K562 (cell line): Measurements from ENCODE around the gene PRDM16. TPM values are rescaled to one million over a fixed set of nuclear protein-coding genes. Genes with fewer than 3 reads are reported as not detected.

ENCODE experiments used
- ATAC-seq: fragments of 200-7000 bp; cut with Tn5 transposase; 3 replicates; pipeline ENCODE4 v1.9.1; 2020; ENCODE audit warnings: moderate library complexity
- BruUV-seq: library from RNA; stranded (reverse); fragments of 400-500 nt; replicated peaks from 2 replicates; lab custom pipeline; 2021; lab: Mats Ljungman, UMichigan
- CTCF ChIA-PET: fragments of 300-600 bp; formaldehyde crosslinking; extraction: SDS; loops from one replicate; lab custom pipeline; 2021; ENCODE audit warnings: low intra/inter-chr PET ratio; lab: Yijun Ruan, JAX
- POLR2A ChIA-PET: fragments of 300-600, 350-650 bp; sonication (Branson Sonifier 250); formaldehyde crosslinking; extraction: SDS; loops from one replicate; lab custom pipeline; 2021; ENCODE audit warnings: antibody characterized with exemption, inconsistent platforms; lab: Yijun Ruan, JAX
- DNase-seq, 4 experiments: peaks; one replicate each; pipeline versions ENCODE4 v3.0.0 to v3.0.0-alpha.2; 2011 to 2018; ENCODE audit warnings: low spot score in 3 of 4, mixed read lengths in 3 of 4; ENCODE audit errors: extremely low read depth in 1 of 4
- FAIRE-seq: peaks from 2 replicates; lab custom pipeline; 2011; peaks lifted over from hg19 to GRCh38; lab: Jason Lieb, UNC
- H2AFZ ChIP-seq: 2 replicates; pipeline ENCODE4 v1.6.0; 2011; ENCODE audit warnings: low read depth, low read length, control low read depth, inconsistent platforms
- H3K27ac ChIP-seq: fragments of 200-600 bp; 3 replicates; pipeline ENCODE4 v1.8.0; 2011; ENCODE audit warnings: low read depth, mild to moderate bottlenecking, control low read depth, inconsistent platforms, low read length, moderate library complexity, mixed read lengths; ENCODE audit errors: extremely low read depth
- H3K27me3 ChIP-seq, 2 experiments: fragments of 300-600 bp in 1 of 2; 2 replicates in 1 of 2; 3 replicates in 1 of 2; pipeline versions ENCODE4 v1.6.0 to v1.8.0; 2011; ENCODE audit warnings: inconsistent platforms in 2 of 2, low read length in 2 of 2, mild to moderate bottlenecking in 1 of 2, mixed read lengths in 1 of 2, moderate library complexity in 1 of 2; ENCODE audit not compliant: control insufficient read depth in 2 of 2, insufficient read depth in 2 of 2
- H3K36me3 ChIP-seq: fragments of 300-600 bp; 3 replicates; pipeline ENCODE4 v1.8.0; 2011; ENCODE audit warnings: mild to moderate bottlenecking, low read length, inconsistent platforms; ENCODE audit not compliant: control insufficient read depth, insufficient read depth
- H3K4me1 ChIP-seq, 2 experiments: fragments of 200-600 bp in 1 of 2; replicated peaks in 1 of 2; 2 replicates in 1 of 2; 3 replicates in 1 of 2; pipeline versions ENCODE4 v1.5.1 to v1.8.0; 2011; ENCODE audit warnings: inconsistent platforms in 2 of 2, low read length in 2 of 2, mild to moderate bottlenecking in 1 of 2, mixed read lengths in 1 of 2, moderate library complexity in 1 of 2; ENCODE audit not compliant: control insufficient read depth in 2 of 2, insufficient read depth in 2 of 2
- H3K4me2 ChIP-seq: 2 replicates; pipeline ENCODE4 v1.6.1; 2011; ENCODE audit warnings: low read length, control low read depth, inconsistent platforms, mixed read lengths; ENCODE audit not compliant: insufficient read depth
- H3K4me3 ChIP-seq: fragments of 200-600 bp; sonication (generic), shearing (Covaris generic); 2 replicates; pipeline ENCODE4 v1.5.1; 2016; ENCODE audit warnings: control low read depth, inconsistent platforms
- H3K79me2 ChIP-seq: fragments of 200-600 bp; 3 replicates; pipeline ENCODE4 v1.8.0; 2011; ENCODE audit warnings: low read length, inconsistent platforms; ENCODE audit not compliant: control insufficient read depth, insufficient read depth
- H3K9ac ChIP-seq, 2 experiments: 2 replicates each; pipeline versions ENCODE4 v1.6.0 to v1.6.1; 2011; ENCODE audit warnings: low read depth in 2 of 2, low read length in 2 of 2, control low read depth in 1 of 2, inconsistent platforms in 1 of 2, mild to moderate bottlenecking in 1 of 2, mixed read lengths in 1 of 2; ENCODE audit not compliant: insufficient read depth in 1 of 2
- H3K9me1 ChIP-seq: one replicate; pipeline ENCODE4 v1.6.0; 2011; ENCODE audit warnings: inconsistent platforms, mild to moderate bottlenecking, low read length, moderate library complexity; ENCODE audit not compliant: control insufficient read depth, insufficient read depth
- H3K9me3 ChIP-seq: replicated peaks from 2 replicates; pipeline ENCODE4 v1.5.1; 2011; ENCODE audit warnings: low read depth, low read length, inconsistent platforms; ENCODE audit not compliant: control insufficient read depth, insufficient read depth
- H4K20me1 ChIP-seq: replicated peaks from 2 replicates; pipeline ENCODE4 v1.6.1; 2011; ENCODE audit warnings: low read length, inconsistent platforms, mixed read lengths; ENCODE audit not compliant: control insufficient read depth, insufficient read depth
- ARID1B ChIP-seq: fragments of 450-650 bp; IDR thresholded peaks from 2 replicates; pipeline ENCODE4 v1.6.1; 2016; ENCODE audit warnings: antibody characterized with exemption, mild to moderate bottlenecking, inconsistent platforms
- KAT7 ChIP-seq: sonication (generic); formaldehyde crosslinking; IDR thresholded peaks from 2 replicates; pipeline ENCODE4 v1.8.0; 2022; ENCODE audit warnings: missing genetic modification reagents, mild to moderate bottlenecking, borderline replicate concordance
- SAFB ChIP-seq: fragments of 200-400 bp; formaldehyde crosslinking; IDR thresholded peaks from 2 replicates; pipeline ENCODE4 v1.6.1; 2017; ENCODE audit warnings: low read depth, low read length, borderline replicate concordance
- SRF ChIP-seq, 2 experiments: fragments of 250-450, 450-650 bp in 1 of 2; sonication (Bioruptor Pico) in 1 of 2; sonication (generic) in 1 of 2; formaldehyde crosslinking; IDR thresholded peaks; 2 replicates each; pipeline versions ENCODE4 v1.5.0 to v1.5.1; 2020 to 2022; ENCODE audit warnings: mild to moderate bottlenecking in 1 of 2, missing genetic modification reagents in 1 of 2
- WGBS: fragments of 100-300 bp; shearing (Covaris generic); methylation state at CpG from one replicate; pipeline ENCODE4 v1.1.6; 2016; ENCODE audit warnings: low coverage, mixed read lengths; ENCODE audit not compliant: insufficient coverage; ENCODE audit errors: missing lambda C conversion rate; 5-methylcytosine and 5-hydroxymethylcytosine counted together
- in situ Hi-C: fragments of 300-500 bp; cut with MboI; formaldehyde crosslinking; loops from 4 replicates; pipeline ENCODE4 v1.15.0; 2018; ENCODE audit warnings: inconsistent platforms, mixed read lengths
- intact Hi-C: fragments of 100-400 bp; cut with micrococcal nuclease; formaldehyde crosslinking; loops from 2 replicates; pipeline ENCODE4 v1.14.2; 2022
- polyA plus RNA-seq, 8 experiments: library from polyadenylated mRNA; depleted of rRNA in 4 of 8; stranded (reverse) in 5 of 8; unstranded in 3 of 8; fragments of >200 nt; fragmentation: Nextera tagmentation in 2 of 8; fragmentation: Illumina TruSeq in 1 of 8; extraction: Ambion mirVana in 2 of 8; extraction: Trizol in 1 of 8; gene quantifications; 2 replicates each; pipeline versions ENCODE4 v1.2.1 to v1.2.3, GENCODE V29; 2011 to 2014; ENCODE audit warnings: inconsistent platforms in 1 of 8, missing spikeins in 1 of 8
- total RNA-seq, 7 experiments: library from RNA; depleted of rRNA in 6 of 7; stranded (reverse); fragments of >200 nt in 6 of 7; fragmentation: Illumina TruSeq in 2 of 7; extraction: Trizol in 2 of 7; gene quantifications; 2 replicates each; pipeline versions ENCODE4 v1.2.1 to v1.2.3, GENCODE V29; 2011 to 2021; ENCODE audit warnings: low replicate concordance in 1 of 7
- TF ChIP-seq, protein P1 (sequence below): IDR thresholded peaks from 3 replicates; pipeline ENCODE4 v1.6.1; 2011; ENCODE audit warnings: borderline replicate concordance, mild to moderate bottlenecking, moderate library complexity; ENCODE audit not compliant: insufficient read length; ENCODE audit errors: extremely low read depth

Gene PRDM16
- total and polyA plus RNA-seq, 9 of the 15 experiments (the other 6 are each of a cell fraction or from before 2014, with no cell fraction given): 0.10 to 0.27 TPM; not detected in 7

DNA sequence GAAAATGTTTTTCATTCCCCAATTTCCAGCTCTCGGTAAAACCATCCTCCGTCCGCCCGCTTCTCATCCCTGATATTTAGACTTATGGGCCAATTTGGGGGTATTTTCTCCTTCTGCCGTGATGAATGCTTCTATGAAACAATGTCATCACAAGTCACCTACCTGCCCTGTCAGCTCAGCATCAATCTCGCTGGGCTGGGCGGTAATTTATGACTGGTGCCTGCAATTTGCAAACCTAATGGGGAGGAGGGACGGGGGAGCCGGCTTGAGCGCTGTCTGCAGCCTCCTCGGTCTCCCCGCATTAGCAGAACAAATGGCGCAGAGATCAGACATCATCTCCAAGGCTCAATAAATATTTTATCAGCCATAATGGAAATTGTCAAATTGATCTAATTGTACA is 72.1 kb downstream of the PRDM16 start (continued):
- TF ChIP-seq SRF (CRISPR knock-in tag; IDR thresholded peaks at IDR 0.05) (no peak), KAT7 (CRISPR knock-in tag) (no peak)

DNA sequence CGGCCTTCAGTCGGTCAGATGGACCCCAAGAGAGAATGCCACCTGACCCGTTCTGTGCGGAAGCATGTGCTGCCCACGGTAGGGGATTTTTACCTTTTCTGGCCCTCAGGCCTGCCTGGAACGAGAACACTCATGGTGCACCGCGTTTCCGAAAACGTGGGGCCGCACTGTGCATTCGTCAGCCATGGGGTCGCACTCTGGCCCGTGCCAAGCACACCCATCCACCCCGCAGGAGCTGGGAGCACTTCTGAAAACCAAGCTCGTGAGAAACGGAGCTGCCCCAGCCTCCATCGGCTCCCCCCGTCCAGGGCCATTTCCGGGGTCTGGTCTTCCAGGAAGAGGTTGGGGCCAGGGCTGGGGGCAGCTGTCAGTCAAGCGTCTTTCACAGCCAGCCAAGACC is 72.8 kb downstream of the PRDM16 start:
- no TSS peak for BruUV-seq
- H3K4me2 ChIP-seq: no peak overlapping the region
- TF ChIP-seq SAFB: no peak
- TF ChIP-seq, protein P1, sequence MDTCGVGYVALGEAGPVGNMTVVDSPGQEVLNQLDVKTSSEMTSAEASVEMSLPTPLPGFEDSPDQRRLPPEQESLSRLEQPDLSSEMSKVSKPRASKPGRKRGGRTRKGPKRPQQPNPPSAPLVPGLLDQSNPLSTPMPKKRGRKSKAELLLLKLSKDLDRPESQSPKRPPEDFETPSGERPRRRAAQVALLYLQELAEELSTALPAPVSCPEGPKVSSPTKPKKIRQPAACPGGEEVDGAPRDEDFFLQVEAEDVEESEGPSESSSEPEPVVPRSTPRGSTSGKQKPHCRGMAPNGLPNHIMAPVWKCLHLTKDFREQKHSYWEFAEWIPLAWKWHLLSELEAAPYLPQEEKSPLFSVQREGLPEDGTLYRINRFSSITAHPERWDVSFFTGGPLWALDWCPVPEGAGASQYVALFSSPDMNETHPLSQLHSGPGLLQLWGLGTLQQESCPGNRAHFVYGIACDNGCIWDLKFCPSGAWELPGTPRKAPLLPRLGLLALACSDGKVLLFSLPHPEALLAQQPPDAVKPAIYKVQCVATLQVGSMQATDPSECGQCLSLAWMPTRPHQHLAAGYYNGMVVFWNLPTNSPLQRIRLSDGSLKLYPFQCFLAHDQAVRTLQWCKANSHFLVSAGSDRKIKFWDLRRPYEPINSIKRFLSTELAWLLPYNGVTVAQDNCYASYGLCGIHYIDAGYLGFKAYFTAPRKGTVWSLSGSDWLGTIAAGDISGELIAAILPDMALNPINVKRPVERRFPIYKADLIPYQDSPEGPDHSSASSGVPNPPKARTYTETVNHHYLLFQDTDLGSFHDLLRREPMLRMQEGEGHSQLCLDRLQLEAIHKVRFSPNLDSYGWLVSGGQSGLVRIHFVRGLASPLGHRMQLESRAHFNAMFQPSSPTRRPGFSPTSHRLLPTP: no peak
- no peak for TF ChIP-seq ARID1B
- TF ChIP-seq, all 486 proteins: peak for 0
- DNase-seq (no peak), ATAC-seq (no peak), FAIRE-seq (no peak)
- Histone ChIP-seq H3K9me1 (peaks cover 6% of the 10 kb centered on the region), H3K27me3 (peaks cover 42 to 81% of the 10 kb centered on the region in 2 experiments; a peak in 4 of 5 replicates), H4K20me1 (peaks cover 23% of the 10 kb centered on the region; the same call in 1 of the 2 replicates), H3K4me1 (peaks cover 0 to 3% of the 10 kb centered on the region in 2 experiments; a peak in 2 of 5 replicates), H3K9ac (no peak overlapping the region), H3K27ac (no peak overlapping the region), H3K79me2 (no peaks in the 10 kb centered on the region), H3K9me3 (no peaks in the 10 kb centered on the region), H3K4me3 (no peak overlapping the region), H3K36me3 (no peaks in the 10 kb centered on the region), H2AFZ (no peak overlapping the region)
- POLR2A ChIA-PET: no interaction called here
- in situ Hi-C loops (no loop called here), intact Hi-C loops (no loop called here)
- CTCF ChIA-PET: no interaction called here
- under 1% methylated on average over 21 of the region's 21 CpGs for WGBS
